HG03045 (cell line): ENCODE measurements around the gene FZR1.
A peak's percentile ranks its signal among the peaks of the same experiment; 100 is the strongest.
"Not testable (repeated sequence)": the region's sequence is repeated elsewhere in the genome, so short reads cannot be mapped to it uniquely, and the experiment has no call there.

Source experiments
- ATAC-seq: cut with Tn5 transposase; IDR thresholded peaks from one replicate; pipeline ENCODE4 v1.9.1; 2021; ENCODE audit warnings: mild to moderate bottlenecking, moderate library complexity; ENCODE audit not compliant: unreplicated experiment

Gene FZR1

GRCh38 chr19:3570606-3571011 is 64.5 kb downstream of the FZR1 start:
- no peak for ATAC-seq

DNA sequence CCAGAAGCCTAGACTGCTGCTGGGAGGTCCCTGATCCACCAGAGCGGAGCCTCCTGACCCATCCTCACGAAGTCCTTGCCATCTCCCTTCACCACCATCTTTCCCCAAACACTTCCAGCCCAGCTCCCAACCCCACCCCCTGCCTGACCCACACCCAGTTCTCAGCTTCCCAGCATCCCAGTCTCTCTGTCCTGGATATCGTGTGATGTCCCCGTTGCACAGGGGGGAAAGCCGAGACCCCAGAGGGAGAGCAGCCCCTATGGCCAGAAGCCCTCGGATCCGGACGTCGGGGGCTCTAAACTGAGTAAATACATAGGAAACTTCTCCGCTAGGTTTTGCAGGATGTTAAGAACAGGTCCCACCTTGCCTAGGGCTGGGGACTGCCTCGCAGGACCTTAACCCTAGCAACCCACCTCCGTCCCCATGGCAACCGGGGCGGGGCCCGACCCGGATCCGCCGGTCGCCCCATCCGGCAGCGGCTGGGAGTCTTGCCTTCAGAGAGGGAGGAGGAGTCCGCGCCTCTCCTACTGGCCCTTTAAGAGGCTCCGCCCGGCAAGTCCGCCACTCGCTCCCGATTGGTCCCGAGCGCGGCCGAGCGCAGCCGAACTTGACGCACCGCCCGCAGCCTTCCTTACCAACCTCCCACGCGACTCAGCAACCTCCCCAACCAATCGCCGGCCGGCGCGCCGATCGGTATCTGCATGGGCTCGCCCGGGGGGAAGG is 66.2 kb downstream of the FZR1 start:
- peak; percentile 87 for ATAC-seq

GRCh38 chr19:3572855-3573161 is 66.7 kb downstream of the FZR1 start, which contains the start of gene HMG20B:
TSS of gene HMG20B (plus strand) at chr19:3572944. CDS start at chr19:3573310, 366 bp downstream.
- ATAC-seq: no peak

GRCh38 chr19:3573162-3573857 is 67.2 kb downstream of the FZR1 start:
- peak; percentile 9 for ATAC-seq

- ATAC-seq: no peak
Observed at GRCh38 chr19:3573858-3574637, 67.9 kb downstream of the FZR1 start.

DNA sequence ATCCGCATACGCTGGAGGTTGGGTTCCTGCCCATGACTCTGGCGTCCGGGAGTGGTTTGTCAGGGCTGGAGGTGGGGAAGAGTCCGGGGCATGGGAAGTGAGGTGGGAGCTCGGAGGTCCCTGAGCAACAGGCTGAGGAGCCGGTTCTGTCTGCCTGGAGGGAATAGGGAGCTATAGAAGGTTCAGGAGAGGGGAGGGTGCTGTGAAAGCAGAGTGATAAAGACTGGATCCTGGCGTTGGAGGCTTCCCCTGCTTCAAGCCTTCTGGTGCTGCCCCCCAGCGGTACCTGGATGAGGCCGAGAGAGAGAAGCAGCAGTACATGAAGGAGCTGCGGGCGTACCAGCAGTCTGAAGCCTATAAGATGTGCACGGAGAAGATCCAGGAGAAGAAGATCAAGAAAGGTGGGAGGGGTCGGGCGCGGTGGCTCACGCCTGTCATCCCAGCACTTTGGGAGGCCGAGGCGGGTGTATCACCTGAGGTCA is 69.2 kb downstream of the FZR1 start:
- no peak for ATAC-seq

GRCh38 chr19:3575949-3576673 is 70.0 kb downstream of the FZR1 start:
- ATAC-seq: no peak

- no peak for ATAC-seq
Observed at GRCh38 chr19:3576696-3577443, 70.8 kb downstream of the FZR1 start.

GRCh38 chr19:3577723-3578344 is 71.7 kb downstream of the FZR1 start:
- ATAC-seq: no peak

- ATAC-seq: no peak
Observed at GRCh38 chr19:3578390-3578789, 72.3 kb downstream of the FZR1 start.

DNA sequence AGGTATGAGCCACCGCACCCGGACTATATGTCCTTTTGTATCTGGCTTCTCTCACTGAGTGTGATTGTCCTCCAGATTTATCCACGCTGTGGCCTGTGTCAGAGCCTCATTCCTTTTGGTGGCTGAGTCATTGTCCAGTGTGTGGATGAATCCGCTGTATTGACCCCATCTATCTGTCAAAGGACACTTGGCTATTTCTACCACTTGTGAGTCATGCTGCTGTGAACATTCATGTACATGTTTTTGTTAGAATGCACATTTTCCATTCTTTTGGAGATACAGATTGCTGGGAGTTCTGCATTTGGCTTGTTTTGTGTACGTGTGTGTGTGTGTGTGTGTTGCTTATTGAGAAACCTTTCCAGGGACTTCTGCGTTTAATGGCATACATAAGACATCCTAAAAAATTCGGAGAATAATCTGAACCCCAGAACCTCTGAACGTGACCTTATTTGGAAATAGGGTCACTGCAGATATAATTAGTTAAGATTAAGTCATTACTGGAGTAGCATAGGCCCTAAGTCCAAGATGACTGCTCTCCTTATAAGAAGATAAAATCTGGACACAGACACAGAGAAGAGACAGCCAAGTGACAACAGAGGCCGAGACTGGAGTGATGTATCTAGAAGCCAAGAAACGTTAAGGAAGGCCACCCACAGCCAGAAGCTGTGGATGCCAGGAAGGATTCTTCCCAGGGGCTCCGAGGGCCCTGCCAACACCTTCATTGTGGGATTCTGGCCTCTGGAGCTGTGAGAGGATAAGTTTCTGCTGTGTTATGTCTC is 74.2 kb downstream of the FZR1 start:
- ATAC-seq: no peak

DNA sequence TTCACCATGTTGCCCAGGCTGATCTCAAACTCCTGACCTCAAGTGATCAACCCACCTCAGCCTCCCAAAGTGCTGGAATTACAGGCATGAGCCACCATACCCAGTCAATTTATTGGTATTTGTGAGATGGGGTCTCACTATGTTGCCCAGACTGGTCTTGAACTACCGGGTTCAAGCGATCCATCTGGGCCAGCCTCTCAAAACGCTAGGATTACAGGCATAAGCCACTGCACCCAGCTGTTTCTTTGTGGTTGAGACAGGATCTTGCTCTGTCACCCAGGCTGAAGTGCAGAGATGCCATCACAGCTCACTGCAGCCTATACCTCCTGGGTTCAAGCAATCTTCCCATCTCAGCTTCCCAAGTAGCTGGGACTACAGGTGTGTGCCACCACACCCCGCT is 75.7 kb downstream of the FZR1 start:
- ATAC-seq: not testable (repeated sequence)

DNA sequence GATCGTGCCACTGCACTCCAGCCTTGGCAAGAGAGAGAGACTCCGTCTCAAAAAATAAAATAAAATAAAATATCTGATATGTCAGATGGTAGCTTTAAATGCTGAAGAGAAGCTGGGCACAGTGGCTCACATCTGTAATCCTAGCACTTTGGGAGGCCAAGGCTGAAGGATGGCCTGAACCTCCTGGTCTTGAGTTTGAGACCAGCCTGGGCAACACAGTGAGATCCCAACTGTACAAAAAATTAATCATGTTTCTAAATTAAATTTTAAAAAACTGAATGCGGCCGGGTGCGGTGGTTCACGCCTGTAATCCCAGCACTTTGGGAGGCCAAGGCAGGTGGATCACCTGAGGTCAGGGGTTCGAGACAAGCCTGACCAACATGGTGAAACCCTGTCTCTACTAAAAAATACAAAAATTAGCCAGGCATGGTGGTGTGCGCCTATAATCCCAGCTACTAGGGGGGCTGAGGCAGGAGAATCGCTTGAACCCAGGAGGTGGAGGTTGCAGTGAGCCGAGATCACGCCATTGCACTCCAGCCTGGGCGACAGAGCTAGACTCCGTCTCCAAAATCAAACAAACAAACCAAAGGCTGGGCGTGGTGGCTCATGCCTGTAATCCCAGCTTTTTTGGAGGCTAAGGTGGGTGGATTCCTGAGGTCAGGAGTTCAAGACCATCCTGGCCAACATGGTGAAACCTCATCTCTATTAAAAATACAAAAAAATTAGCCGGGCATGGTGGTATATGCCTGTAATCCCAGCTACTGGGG is 78.1 kb downstream of the FZR1 start:
- ATAC-seq: not testable (repeated sequence)

GRCh38 chr19:3585301-3586126 is 79.4 kb downstream of the FZR1 start, which contains the start of gene GIPC3:
TSS of gene GIPC3 (plus strand) at chr19:3585478. CDS start at chr19:3585598, 120 bp downstream.
- no peak for ATAC-seq

DNA sequence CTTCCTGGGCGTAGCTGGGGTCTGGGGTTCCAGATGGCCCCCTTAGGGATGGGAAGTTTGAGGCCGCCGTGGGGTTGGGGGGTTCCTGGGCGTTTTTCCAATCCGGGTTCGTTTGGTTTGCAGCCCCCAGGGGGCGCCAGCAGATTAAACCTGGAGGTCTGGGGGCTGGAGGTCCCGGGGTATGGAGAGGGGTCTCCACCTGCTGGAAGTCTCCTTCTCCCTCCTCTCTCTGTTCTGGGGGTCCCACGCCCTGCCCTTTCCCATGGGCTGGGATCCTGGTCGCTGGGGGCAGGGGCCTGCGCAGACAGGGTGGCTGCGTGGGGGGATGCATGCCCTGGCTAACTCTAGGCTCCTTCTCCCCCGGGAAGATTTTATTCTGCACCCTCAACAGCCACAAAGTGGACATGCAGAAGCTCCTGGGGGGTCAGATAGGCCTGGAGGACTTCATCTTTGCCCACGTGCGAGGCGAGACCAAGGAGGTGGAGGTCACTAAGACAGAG is 80.1 kb downstream of the FZR1 start:
- no peak for ATAC-seq

DNA sequence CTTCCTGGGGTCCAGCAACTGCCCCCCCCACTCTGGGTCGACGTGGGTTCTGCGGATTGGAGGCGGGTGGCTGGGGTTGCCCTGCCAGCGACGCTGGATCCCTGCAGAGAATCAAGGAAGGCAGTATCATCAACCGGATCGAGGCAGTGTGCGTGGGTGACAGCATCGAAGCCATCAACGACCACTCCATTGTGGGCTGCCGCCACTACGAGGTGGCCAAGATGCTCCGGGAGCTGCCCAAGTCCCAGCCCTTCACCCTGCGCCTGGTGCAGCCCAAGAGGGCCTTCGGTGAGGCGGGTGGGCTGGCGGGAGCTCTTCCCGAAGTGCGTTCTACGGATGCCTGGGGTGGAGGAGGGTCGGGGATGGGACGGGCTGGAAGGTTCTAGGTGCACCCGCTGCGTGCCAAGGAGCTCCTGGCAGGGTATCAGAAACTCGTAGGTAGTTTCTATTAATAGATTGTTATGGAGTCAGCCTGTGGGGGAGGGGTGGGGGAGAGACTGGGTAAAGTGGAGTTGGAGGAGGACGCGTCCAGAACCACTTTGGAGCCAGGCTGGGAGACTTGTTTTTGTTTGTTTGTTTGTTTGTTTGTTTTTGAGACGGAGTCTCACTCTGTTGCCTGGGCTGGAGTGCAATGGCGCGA is 80.7 kb downstream of the FZR1 start:
- no peak for ATAC-seq
